ENCODE results near the gene GLO1. TPM values are rescaled to one million over a fixed set of nuclear protein-coding genes. Genes with fewer than 3 reads are reported as not detected.

GLO1 gene
- total RNA-seq, 1 experiment from 2014 or later = 188 TPM

- Histone ChIP-seq H3K23me2 (ENCODE audit: insufficient read length, low read depth, low read length, poor library complexity, severe bottlenecking) (no peaks in the 10 kb centered on the region), H3K14ac (ENCODE audit: insufficient read depth, low read length) (no peak overlapping the region), H3K4me1 (ENCODE audit: insufficient read depth, low read length) (no peaks in the 10 kb centered on the region), H2AK5ac (ENCODE audit: insufficient read length, low read length) (no peak overlapping the region), H2BK15ac (ENCODE audit: low read depth, low read length) (no peak overlapping the region), H3K18ac (ENCODE audit: insufficient read length, low read depth, low read length) (no peak overlapping the region), H2BK120ac (ENCODE audit: low read depth, low read length, poor library complexity, severe bottlenecking) (no peak overlapping the region), H3K79me1 (ENCODE audit: insufficient read depth, low read depth, low read length, poor library complexity, severe bottlenecking) (no peaks in the 10 kb centered on the region), H4K8ac (replicated peaks; ENCODE audit: insufficient read length, low read depth, low read length) (no peak overlapping the region), H2BK12ac (ENCODE audit: insufficient read length, low read depth, low read length) (no peak overlapping the region), H4K91ac (ENCODE audit: insufficient read length, low read depth, low read length) (no peak overlapping the region), H3K9ac (ENCODE audit: extremely low read depth, insufficient read length, low read length) (no peak overlapping the region), H2AFZ (ENCODE audit: low read length) (no peak overlapping the region), H3K9me3 (ENCODE audit: control insufficient read depth, low read depth, low read length) (no peaks in the 10 kb centered on the region), H2BK20ac (ENCODE audit: low read depth, low read length, poor library complexity, severe bottlenecking) (no peak overlapping the region), H3K79me2 (ENCODE audit: insufficient read depth, low read length) (no peaks in the 10 kb centered on the region), H3K27me3 (ENCODE audit: insufficient read depth, low read length) (no peaks in the 10 kb centered on the region), H4K5ac (ENCODE audit: insufficient read length, low read depth, low read length) (no peak overlapping the region), H3K4me2 (ENCODE audit: insufficient read depth, insufficient read length, low read length) (no peak overlapping the region), H3T11ph (ENCODE audit: low read length) (no peak overlapping the region), H2BK5ac (ENCODE audit: insufficient read length, low read length) (no peak overlapping the region), H4K20me1 (ENCODE audit: control insufficient read depth, insufficient read depth, insufficient read length) (no peaks in the 10 kb centered on the region), H3K56ac (ENCODE audit: insufficient read length, low read depth, low read length) (no peak overlapping the region), H3K4ac (ENCODE audit: low read depth, low read length) (no peak overlapping the region), H3K27ac (ENCODE audit: insufficient read length, low read depth, low read length) (no peak overlapping the region), H3K23ac (ENCODE audit: insufficient read length, low read depth, low read length) (no peak overlapping the region)
- DNase-seq = no peak
- Mint-ChIP-seq H3K36me3 (ENCODE audit: insufficient read depth in 1 of 3, low read depth in 3 of 3) (peaks cover 0 to 9% (median 0%) of the 10 kb centered on the region in 3 experiments; a peak in 2 of 7 replicates), H3K4me1 (0 out of 4 replicates have a peak, but pooled peaks cover 0 to 3% of the 10 kb centered on the region in 2 experiments), H3K27ac (peak overlapping the region in 1 of 3 experiments; percentile 76; a peak in 1 of 7 replicates), H3K9me3 (peaks cover 3 to 8% of the 10 kb centered on the region in 2 experiments; a peak in 4 of 5 replicates), H3K27me3 (ENCODE audit: low read depth) (peaks cover 13% of the 10 kb centered on the region), H3K4me3 (no peak overlapping the region)
- TF ChIP-seq CTCF (conservative IDR thresholded peaks at IDR 0.05) = peak; percentile 57
- no CpG with 5 or more reads among the region's 5 CpGs for WGBS (ENCODE audit: extremely low coverage, insufficient read length, low lambda C conversion rate)
Observed at GRCh38 chr6:38739532-38739931, 36.6 kb upstream of the GLO1 start.
